H1 (cell line): ENCODE data around the gene GSTCD. TPM values are rescaled to one million over a fixed set of nuclear protein-coding genes. Genes with fewer than 3 reads are reported as not detected.

Experiments
- CTCF ChIA-PET: fragments of 300-600 bp; sonication (Branson Sonifier 250); formaldehyde crosslinking; loops from one replicate; lab custom pipeline; 2021; ENCODE audit not compliant: partially characterized antibody; lab: Charles Lee
- POLR2A ChIA-PET: fragments of 300-600 bp; sonication (Branson Sonifier 250); formaldehyde crosslinking; loops from one replicate; lab custom pipeline; 2021; ENCODE audit warnings: inconsistent platforms; ENCODE audit not compliant: partially characterized antibody; lab: Charles Lee
- DNase-seq, 2 experiments: peaks; one replicate each; pipeline versions ENCODE4 v3.0.0 to v3.0.0-alpha.2; 2010 to 2022; ENCODE audit warnings: low spot score in 2 of 2, low read depth in 1 of 2, mixed read lengths in 1 of 2
- FAIRE-seq: peaks from 2 replicates; lab custom pipeline; 2011; peaks lifted over from hg19 to GRCh38; lab: Jason Lieb, UNC
- H2AFZ ChIP-seq: 2 replicates; pipeline ENCODE4 v1.8.1; 2012; ENCODE audit warnings: low read length, inconsistent platforms
- H2AK5ac ChIP-seq: 2 replicates; pipeline ENCODE4 v1.6.1; 2013; ENCODE audit warnings: low read depth, low read length
- H2BK120ac ChIP-seq: replicated peaks from 2 replicates; pipeline ENCODE3; 2013; ENCODE audit warnings: low read depth, low read length, inconsistent platforms
- H2BK12ac ChIP-seq: 2 replicates; pipeline ENCODE4 v1.6.1; 2013; ENCODE audit warnings: low read depth, low read length
- H2BK15ac ChIP-seq: 2 replicates; pipeline ENCODE4 v1.6.1; 2013; ENCODE audit warnings: low read length
- H2BK20ac ChIP-seq: 2 replicates; pipeline ENCODE4 v1.6.1; 2013; ENCODE audit warnings: low read length
- H2BK5ac ChIP-seq: 2 replicates; pipeline ENCODE4 v1.6.1; 2013; ENCODE audit warnings: low read depth, low read length
- H3K14ac ChIP-seq: 2 replicates; pipeline ENCODE4 v1.6.1; 2013; ENCODE audit warnings: inconsistent platforms; ENCODE audit not compliant: insufficient read length
- H3K18ac ChIP-seq: 2 replicates; pipeline ENCODE4 v1.6.1; 2013; ENCODE audit warnings: low read length; ENCODE audit errors: extremely low read depth
- H3K23ac ChIP-seq: 2 replicates; pipeline ENCODE4 v1.6.1; 2013; ENCODE audit warnings: inconsistent platforms; ENCODE audit not compliant: insufficient read length
- H3K23me2 ChIP-seq: 2 replicates; pipeline ENCODE4 v1.6.1; 2013; ENCODE audit warnings: low read depth, low read length
- H3K27ac ChIP-seq: 2 replicates; pipeline ENCODE4 v1.6.1; 2011; ENCODE audit warnings: low read depth, low read length, inconsistent platforms
- H3K27me3 ChIP-seq, 4 experiments: replicated peaks in 1 of 4; 1 replicate in 1 of 4; 2 replicates in 3 of 4; pipeline versions ENCODE4 v1.6.1 to v1.8.1; 2011 to 2013; ENCODE audit warnings: low read length in 3 of 4, mild to moderate bottlenecking in 3 of 4, inconsistent platforms in 2 of 4, mixed read lengths in 2 of 4, moderate library complexity in 1 of 4; ENCODE audit not compliant: control insufficient read depth in 3 of 4, insufficient read depth in 3 of 4; ENCODE audit errors: extremely low read depth in 1 of 4
- H3K36me3 ChIP-seq, 4 experiments: 2 replicates each; pipeline versions ENCODE4 v1.6.1 to v1.8.1; 2011 to 2013; ENCODE audit warnings: mild to moderate bottlenecking in 4 of 4, low read length in 3 of 4, moderate library complexity in 2 of 4, control low read depth in 1 of 4, inconsistent platforms in 1 of 4; ENCODE audit not compliant: insufficient read depth in 4 of 4, control insufficient read depth in 2 of 4
- H3K4ac ChIP-seq: replicated peaks from 2 replicates; pipeline ENCODE3; 2013; ENCODE audit warnings: low read length, low read depth, mixed read lengths, inconsistent platforms; ENCODE audit not compliant: insufficient read length
- H3K4me1 ChIP-seq, 4 experiments: replicated peaks in 1 of 4; 1 replicate in 1 of 4; 2 replicates in 3 of 4; pipeline versions ENCODE4 v1.6.1 to v1.8.1; 2011 to 2013; ENCODE audit warnings: low read length in 3 of 4, inconsistent platforms in 2 of 4, mixed read lengths in 1 of 4; ENCODE audit not compliant: insufficient read depth in 4 of 4, control insufficient read depth in 3 of 4
- H3K4me2 ChIP-seq, 2 experiments: 2 replicates each; pipeline versions ENCODE4 v1.6.1 to v1.8.1; 2011 to 2013; ENCODE audit warnings: low read depth in 2 of 2, low read length in 2 of 2, control low read depth in 1 of 2, inconsistent platforms in 1 of 2, mild to moderate bottlenecking in 1 of 2; ENCODE audit not compliant: insufficient read depth in 1 of 2
- H3K4me3 ChIP-seq, 4 experiments: fragments of 200-600, 300-600 bp in 1 of 4; sonication (generic), shearing (Covaris generic), sonication (Bioruptor Twin) in 1 of 4; 2 replicates each; pipeline versions ENCODE4 v1.5.1 to v1.8.1; 2011 to 2016; ENCODE audit warnings: low read length in 4 of 4, low read depth in 3 of 4, control low read depth in 2 of 4, inconsistent platforms in 2 of 4, mild to moderate bottlenecking in 2 of 4, mixed read lengths in 1 of 4, moderate library complexity in 1 of 4; ENCODE audit not compliant: insufficient read depth in 2 of 4; ENCODE audit errors: extremely low read depth in 1 of 4
- H3K56ac ChIP-seq: replicated peaks from 2 replicates; pipeline ENCODE3; 2013; ENCODE audit warnings: low read depth, mild to moderate bottlenecking, mixed read lengths, low read length, inconsistent platforms; ENCODE audit not compliant: insufficient read length
- H3K79me1 ChIP-seq: 2 replicates; pipeline ENCODE4 v1.6.1; 2013; ENCODE audit warnings: low read depth, low read length, control low read depth
- H3K79me2 ChIP-seq, 2 experiments: 2 replicates each; pipeline versions ENCODE4 v1.6.1 to v1.8.1; 2012 to 2013; ENCODE audit warnings: low read length in 2 of 2, mild to moderate bottlenecking in 2 of 2, inconsistent platforms in 1 of 2; ENCODE audit not compliant: insufficient read depth in 2 of 2, control insufficient read depth in 1 of 2
- H3K9ac ChIP-seq, 4 experiments: replicated peaks in 1 of 4; 1 replicate in 1 of 4; 2 replicates in 3 of 4; pipeline versions ENCODE4 v1.6.1 to v1.8.1; 2011 to 2013; ENCODE audit warnings: low read depth in 3 of 4, low read length in 3 of 4, control low read depth in 2 of 4, mild to moderate bottlenecking in 2 of 4, moderate library complexity in 2 of 4, inconsistent platforms in 1 of 4; ENCODE audit errors: extremely low read depth in 1 of 4
- H3K9me3 ChIP-seq, 2 experiments: 2 replicates each; pipeline versions ENCODE4 v1.6.1 to v1.8.1; 2012 to 2013; ENCODE audit warnings: mild to moderate bottlenecking in 2 of 2, moderate library complexity in 2 of 2, control low read depth in 1 of 2, inconsistent platforms in 1 of 2, low read depth in 1 of 2, low read length in 1 of 2, mixed read lengths in 1 of 2; ENCODE audit not compliant: insufficient read depth in 2 of 2
- H4K20me1 ChIP-seq, 2 experiments: replicated peaks in 1 of 2; 2 replicates each; pipeline versions ENCODE3 to v1.8.1; 2011 to 2013; ENCODE audit warnings: inconsistent platforms in 2 of 2, low read length in 2 of 2, mild to moderate bottlenecking in 1 of 2; ENCODE audit not compliant: insufficient read depth in 2 of 2, control insufficient read depth in 1 of 2
- H4K5ac ChIP-seq: 2 replicates; pipeline ENCODE4 v1.6.1; 2013; ENCODE audit warnings: low read length, low read depth, mixed read lengths, inconsistent platforms; ENCODE audit not compliant: insufficient read length
- H4K8ac ChIP-seq: 2 replicates; pipeline ENCODE4 v1.8.0; 2013; ENCODE audit warnings: mild to moderate bottlenecking, moderate library complexity, low read length, inconsistent platforms; ENCODE audit not compliant: insufficient read depth; ENCODE audit errors: extremely low read depth
- H4K91ac ChIP-seq: replicated peaks from 2 replicates; pipeline ENCODE3; 2013; ENCODE audit warnings: low read length, mixed read lengths, inconsistent platforms; ENCODE audit not compliant: insufficient read length
- BCL11A ChIP-seq, 2 experiments: IDR thresholded peaks; one replicate each; pipeline ENCODE4 v1.6.1; 2011; ENCODE audit warnings: low read depth in 2 of 2, low read length in 2 of 2, mild to moderate bottlenecking in 2 of 2
- BRCA1 ChIP-seq: IDR thresholded peaks from 2 replicates; pipeline ENCODE4 v1.6.1; 2012; ENCODE audit warnings: low read depth, low read length, improper control_type of control experiment
- CHD2 ChIP-seq: IDR thresholded peaks from 2 replicates; pipeline ENCODE4 v1.6.1; 2012; ENCODE audit warnings: low read length, improper control_type of control experiment
- FOSL1 ChIP-seq: IDR thresholded peaks from 2 replicates; pipeline ENCODE4 v1.6.1; 2011; ENCODE audit warnings: mild to moderate bottlenecking, low read depth, low read length, moderate library complexity; ENCODE audit not compliant: insufficient read depth
- HDAC2 ChIP-seq, 2 experiments: fragments of 300-600 bp in 1 of 2; sonication (generic) in 1 of 2; IDR thresholded peaks; 2 replicates each; pipeline ENCODE4 v1.6.1; 2011 to 2012; ENCODE audit warnings: low read depth in 2 of 2, low read length in 2 of 2, mild to moderate bottlenecking in 2 of 2, moderate library complexity in 2 of 2, borderline replicate concordance in 1 of 2, inconsistent platforms in 1 of 2
- JUND ChIP-seq: IDR thresholded peaks from 2 replicates; pipeline ENCODE4 v1.6.1; 2011; ENCODE audit warnings: mild to moderate bottlenecking, improper control_type of control experiment, low read length
- KDM5A ChIP-seq: fragments of 200-600 bp; IDR thresholded peaks from 2 replicates; pipeline ENCODE4 v1.7.1; 2012; ENCODE audit warnings: mild to moderate bottlenecking, low read length, inconsistent platforms, mixed read lengths
- NANOG ChIP-seq: IDR thresholded peaks from 2 replicates; pipeline ENCODE4 v1.6.1; 2011; ENCODE audit warnings: low read length, low read depth, mild to moderate bottlenecking, inconsistent platforms; ENCODE audit not compliant: insufficient read depth, poor library complexity, severe bottlenecking
- POLR2A ChIP-seq, 2 experiments: IDR thresholded peaks; 1 replicate in 1 of 2; 2 replicates in 1 of 2; pipeline ENCODE4 v1.6.1; 2011; ENCODE audit warnings: low read depth in 2 of 2, low read length in 2 of 2, mild to moderate bottlenecking in 2 of 2; ENCODE audit errors: control extremely low read depth in 1 of 2
- POLR2AphosphoS5 ChIP-seq: IDR thresholded peaks from 2 replicates; pipeline ENCODE4 v1.6.1; 2011; ENCODE audit warnings: low read depth, low read length
- RAD21 ChIP-seq, 2 experiments: IDR thresholded peaks in 1 of 2; conservative IDR thresholded peaks in 1 of 2; 2 replicates each; pipeline ENCODE4 v1.6.1; 2011; ENCODE audit warnings: low read depth in 2 of 2, low read length in 2 of 2, improper control_type of control experiment in 1 of 2, inconsistent platforms in 1 of 2, mild to moderate bottlenecking in 1 of 2, moderate library complexity in 1 of 2
- RXRA ChIP-seq: IDR thresholded peaks from 2 replicates; pipeline ENCODE4 v1.6.1; 2011; ENCODE audit warnings: low read depth, mild to moderate bottlenecking, low read length, moderate library complexity; ENCODE audit not compliant: insufficient read depth
- TAF1 ChIP-seq: IDR thresholded peaks from 2 replicates; pipeline ENCODE4 v1.6.1; 2011; ENCODE audit warnings: mild to moderate bottlenecking, low read depth, low read length
- TCF12 ChIP-seq: IDR thresholded peaks from 2 replicates; pipeline ENCODE4 v1.6.1; 2011; ENCODE audit warnings: low read depth, mild to moderate bottlenecking, low read length
- TEAD4 ChIP-seq: IDR thresholded peaks from 2 replicates; pipeline ENCODE4 v1.6.1; 2012; ENCODE audit warnings: low read depth, low read length, inconsistent platforms, mixed read lengths
- YY1 ChIP-seq: IDR thresholded peaks from 2 replicates; pipeline ENCODE4 v1.6.1; 2011; ENCODE audit warnings: low read depth, mild to moderate bottlenecking, low read length
- WGBS, 2 experiments: shearing (Covaris generic) in 1 of 2; methylation state at CpG; one replicate each; pipeline versions ENCODE4 v1.1.6 to v1.1.7; 2013 to 2015; ENCODE audit warnings: low lambda C conversion rate in 2 of 2, mixed read lengths in 2 of 2, inconsistent platforms in 1 of 2, low coverage in 1 of 2, missing lambda C conversion rate in 1 of 2; ENCODE audit not compliant: insufficient replicate concordance in 2 of 2, insufficient coverage in 1 of 2, insufficient read length in 1 of 2; ENCODE audit errors: extremely low coverage in 1 of 2, missing lambda C conversion rate in 1 of 2; 5-methylcytosine and 5-hydroxymethylcytosine counted together
- polyA plus RNA-seq, 7 experiments: library from polyadenylated mRNA; depleted of rRNA in 3 of 7; stranded (reverse) in 5 of 7; unstranded in 2 of 7; fragments of >200 nt in 5 of 7; fragments of 200-250 nt in 2 of 7; gene quantifications; 1 replicate in 5 of 7; 2 replicates in 1 of 7; 4 replicates in 1 of 7; pipeline versions ENCODE4 v1.2.1 to v1.2.3, GENCODE V29; 2011 to 2013; ENCODE audit warnings: missing spikeins in 2 of 7, mixed read lengths in 2 of 7
- total RNA-seq: library from RNA; stranded (reverse); fragmentation: NEBNext Ultra II Directional; extraction: Animal tissue kit (Norgen Biotek cat#: 25700); gene quantifications from 2 replicates; pipeline ENCODE4 v1.2.1, GENCODE V29; 2021

The GSTCD gene
- total and polyA plus RNA-seq, 2 of the 8 experiments (the other 6 are each of a cell fraction or from before 2014, with no cell fraction given): 8.5 to 24.6 TPM

DNA sequence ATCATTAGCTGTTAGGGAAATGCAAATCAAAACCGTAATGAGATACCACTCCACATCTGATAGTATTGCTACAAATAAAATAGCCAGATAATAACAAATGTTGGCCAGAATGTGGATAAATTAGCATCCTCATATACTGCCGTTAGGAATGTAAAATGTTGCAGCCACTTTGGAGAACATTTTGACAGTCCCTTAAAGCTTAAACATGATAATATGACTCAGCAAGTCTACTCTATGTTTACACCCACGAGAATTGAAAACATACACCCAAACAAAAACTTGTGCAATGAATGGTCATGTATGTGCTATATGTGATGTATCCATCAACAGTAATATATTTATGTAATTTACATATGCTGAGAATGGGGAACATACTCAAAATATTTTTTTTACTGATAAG lies 78.2 kb downstream of the GSTCD start:
- H3K14ac ChIP-seq: no peak overlapping the region
- H3K27me3 ChIP-seq: no peaks in the 10 kb centered on the region
- H3K9ac ChIP-seq: no peak overlapping the region
- no peaks in the 10 kb centered on the region for H3K79me2 ChIP-seq
- no peaks in the 10 kb centered on the region for H4K20me1 ChIP-seq
- FAIRE-seq: no peak
- H4K8ac ChIP-seq: no peak overlapping the region
- 87% methylated on average over 3 of the region's 3 CpGs; no CpG with 5 or more reads in 1 of the 2 experiments for WGBS, 2 experiments
- no peak overlapping the region for H3K27ac ChIP-seq
- no peaks in the 10 kb centered on the region for H3K23me2 ChIP-seq
- ChIA-PET CTCF (no interaction called here), POLR2A (no interaction called here)
- H2AK5ac ChIP-seq: no peak overlapping the region
- H2BK120ac ChIP-seq: no peak overlapping the region
- H3K9me3 ChIP-seq: no peaks in the 10 kb centered on the region
- H2BK5ac ChIP-seq: no peak overlapping the region
- H4K5ac ChIP-seq: no peak overlapping the region
- no peak overlapping the region for H2BK12ac ChIP-seq
- no peak overlapping the region for H3K18ac ChIP-seq
- H3K23ac ChIP-seq: no peak overlapping the region
- H2BK15ac ChIP-seq: no peak overlapping the region
- H4K91ac ChIP-seq: no peak overlapping the region
- no peak overlapping the region for H2BK20ac ChIP-seq
- no peaks in the 10 kb centered on the region for H3K4me1 ChIP-seq
- H3K4me3 ChIP-seq: no peak overlapping the region
- H3K56ac ChIP-seq: no peak overlapping the region
- no peaks in the 10 kb centered on the region for H3K79me1 ChIP-seq
- no peak for DNase-seq
- H3K4ac ChIP-seq: no peak overlapping the region
- no peak overlapping the region for H2AFZ ChIP-seq
- no peaks in the 10 kb centered on the region for H3K36me3 ChIP-seq
- H3K4me2 ChIP-seq: no peak overlapping the region
- TF ChIP-seq TCF12 (no peak), CHD2 (no peak), RAD21 (IDR thresholded peaks at IDR 0.05 in 1 of 2, conservative IDR thresholded peaks at IDR 0.05 in 1 of 2; ENCODE audit: low read depth in 2 of 2, low read length in 2 of 2) (no peak), POLR2A (IDR thresholded peaks at IDR 0.05; ENCODE audit: control extremely low read depth in 1 of 2, low read depth in 2 of 2, low read length in 2 of 2) (no peak), HDAC2 (IDR thresholded peaks at IDR 0.05; ENCODE audit: borderline replicate concordance in 1 of 2, low read depth in 2 of 2, low read length in 2 of 2) (no peak), FOSL1 (no peak), BCL11A (IDR thresholded peaks at IDR 0.05; ENCODE audit: low read depth in 2 of 2, low read length in 2 of 2) (no peak), JUND (no peak), POLR2AphosphoS5 (no peak), TAF1 (no peak), NANOG (no peak), YY1 (no peak), TEAD4 (no peak), KDM5A (no peak), BRCA1 (no peak), RXRA (no peak)
